ENCODE results near the gene TRPM5. TPM values are rescaled to one million over a fixed set of nuclear protein-coding genes. Genes with fewer than 3 reads are reported as not detected.

The TRPM5 gene
- total and polyA plus RNA-seq, 2 of the 4 experiments (the other 2 are of a cell fraction) = not detected

GRCh38 chr11:2482745-2483144 lies 38.4 kb upstream of the TRPM5 start:
- Histone ChIP-seq H3K27ac (ENCODE audit: insufficient read depth, low read length) (no peak overlapping the region), H4K20me1 (ENCODE audit: insufficient read depth, low read length) (no peaks in the 10 kb centered on the region), H3K56ac (ENCODE audit: extremely low read depth, insufficient read depth, low read length) (no peak overlapping the region), H2AFZ (replicated peaks; ENCODE audit: low read length, poor library complexity) (no peak overlapping the region), H4K91ac (ENCODE audit: insufficient read depth, low read depth, low read length) (no peak overlapping the region), H3K4ac (ENCODE audit: low read depth, low read length) (no peak overlapping the region), H4K5ac (ENCODE audit: low read depth, low read length) (no peak overlapping the region), H3K9me1 (ENCODE audit: insufficient read depth, low read length) (no peaks in the 10 kb centered on the region), H3K4me1 (ENCODE audit: control insufficient read depth, insufficient read depth, low read length) (no peaks in the 10 kb centered on the region), H2BK20ac (ENCODE audit: low read depth, low read length) (no peak overlapping the region), H3K23ac (ENCODE audit: low read depth, low read length) (no peak overlapping the region), H3K4me3 (ENCODE audit: insufficient read depth, low read depth, low read length) (no peak overlapping the region), H3K14ac (replicated peaks; ENCODE audit: low read depth, low read length) (no peak overlapping the region), H3K9me3 (ENCODE audit: control insufficient read depth, insufficient read depth, low read length) (no peaks in the 10 kb centered on the region), H2AK9ac (replicated peaks; ENCODE audit: low read depth, low read length, poor library complexity) (no peak overlapping the region), H2BK120ac (ENCODE audit: low read depth, low read length) (no peak overlapping the region), H2BK15ac (ENCODE audit: low read depth, low read length) (no peak overlapping the region), H3K27me3 (ENCODE audit: control insufficient read depth, insufficient read depth, low read length) (peaks cover 24% of the 10 kb centered on the region), H4K8ac (ENCODE audit: low read depth in 2 of 2, low read length in 2 of 2) (no peak overlapping the region), H3K36me3 (ENCODE audit: control insufficient read depth, insufficient read depth, low read length) (no peaks in the 10 kb centered on the region), H3K9ac (ENCODE audit: low read depth, low read length) (no peak overlapping the region), H2AK5ac (ENCODE audit: low read depth, low read length) (no peak overlapping the region), H3K4me2 (ENCODE audit: low read depth, low read length) (no peak overlapping the region), H3K79me1 (ENCODE audit: low read depth in 1 of 2, low read length in 2 of 2) (no peaks in the 10 kb centered on the region), H3K18ac (ENCODE audit: low read depth, low read length) (no peak overlapping the region), H2BK5ac (ENCODE audit: low read depth, low read length, poor library complexity, severe bottlenecking) (no peak overlapping the region)
- ChIA-PET POLR2A (ENCODE audit: unreplicated experiment) (no interaction called here), CTCF (no interaction called here)
- intact Hi-C loops (cut with micrococcal nuclease) = no loop called here
- DNase-seq (no peak), ATAC-seq (ENCODE audit: low read depth) (no peak)
- TF ChIP-seq RFX5 (IDR thresholded peaks at IDR 0.05; ENCODE audit: low read depth, low read length) = no peak
- TF ChIP-seq MXI1 (IDR thresholded peaks at IDR 0.05; ENCODE audit: borderline replicate concordance, low read depth, low read length) = no peak
- TF ChIP-seq CEBPB (IDR thresholded peaks at IDR 0.05; ENCODE audit: low read depth, low read length) = no peak
- TF ChIP-seq FOS (IDR thresholded peaks at IDR 0.05; ENCODE audit: low read depth, low read length) = no peak
- TF ChIP-seq RAD21 (IDR thresholded peaks at IDR 0.05; ENCODE audit: low read length) = no peak
- no peak for TF ChIP-seq USF2 (IDR thresholded peaks at IDR 0.05; ENCODE audit: low read depth, low read length)
- TF ChIP-seq CHD1 (IDR thresholded peaks at IDR 0.05; ENCODE audit: low read depth, low read length) = no peak
- no peak for TF ChIP-seq POLR2A (IDR thresholded peaks at IDR 0.05; ENCODE audit: low read depth, low read length)
- in situ Hi-C loops (cut with MboI; ENCODE audit: low sequenced_read_pairs) = no loop called here
- dilution Hi-C loops (cut with HindIII; ENCODE audit: low sequenced_read_pairs, unreplicated experiment) = no loop called here
- no TSS peak for BruUV-seq (replicated peaks)
- WGBS, 2 experiments (ENCODE audit: extremely low coverage in 2 of 2, insufficient read length in 1 of 2) = 47% methylated on average over 3 of the region's 5 CpGs; no CpG with 5 or more reads in 1 of the 2 experiments
